K562 (cell line): ENCODE results near the gene CSRNP2. TPM values are rescaled to one million over a fixed set of nuclear protein-coding genes. Genes with fewer than 3 reads are reported as not detected.
A peak's percentile ranks its signal among the peaks of the same experiment; 100 is the strongest.

Experiments
- AFF4 ChIP-seq: sonication (generic); formaldehyde crosslinking; IDR thresholded peaks from 2 replicates; pipeline ENCODE4 v1.8.0; 2023; ENCODE audit warnings: mild to moderate bottlenecking, missing genetic modification reagents
- C11orf30 ChIP-seq: fragments of 450-650 bp; IDR thresholded peaks from 2 replicates; pipeline ENCODE4 v1.6.1; 2016; ENCODE audit warnings: low read depth, mild to moderate bottlenecking
- CBFA2T2 ChIP-seq: fragments of 450-650 bp; conservative IDR thresholded peaks from 2 replicates; pipeline ENCODE4 v1.6.1; 2017; ENCODE audit warnings: mild to moderate bottlenecking
- CTBP1 ChIP-seq: fragments of 450-650 bp; IDR thresholded peaks from 2 replicates; pipeline ENCODE4 v1.6.1; 2016; ENCODE audit warnings: borderline replicate concordance
- ELF1 ChIP-seq: fragments of 200-800 bp; sonication (Bioruptor generic); IDR thresholded peaks from 2 replicates; pipeline ENCODE4 v1.6.1; 2016; ENCODE audit warnings: missing genetic modification characterization, missing compliant biosample characterization
- EZH2 ChIP-seq: IDR thresholded peaks from 2 replicates; pipeline ENCODE4 v1.6.1; 2012; ENCODE audit warnings: low read depth, mild to moderate bottlenecking, inconsistent platforms, low read length, borderline replicate concordance
- FOXA3 ChIP-seq, 2 experiments: fragments of 450-650 bp in 1 of 2; sonication (generic) in 1 of 2; formaldehyde crosslinking; IDR thresholded peaks in 1 of 2; conservative IDR thresholded peaks in 1 of 2; 2 replicates each; pipeline versions ENCODE4 v1.4.0 to v1.8.0; 2020 to 2022; ENCODE audit warnings: mild to moderate bottlenecking in 2 of 2, missing genetic modification reagents in 1 of 2
- L3MBTL2 ChIP-seq: fragments of 450-650 bp; IDR thresholded peaks from 2 replicates; pipeline ENCODE4 v1.6.1; 2016; ENCODE audit warnings: mild to moderate bottlenecking, moderate library complexity
- MAFK ChIP-seq: IDR thresholded peaks from 2 replicates; pipeline ENCODE4 v1.6.1; 2011; ENCODE audit warnings: low read length, improper control_type of control experiment
- PTRF ChIP-seq: fragments of 450-650 bp; IDR thresholded peaks from 2 replicates; pipeline ENCODE4 v1.6.1; 2016; ENCODE audit warnings: mild to moderate bottlenecking, missing genetic modification characterization, missing compliant biosample characterization
- RBFOX2 ChIP-seq: fragments of 200-400 bp; formaldehyde crosslinking; IDR thresholded peaks from 2 replicates; pipeline ENCODE4 v1.6.1; 2017; ENCODE audit warnings: low read depth, mild to moderate bottlenecking, low read length, moderate library complexity
- SAP30 ChIP-seq: fragments of 200-600 bp; sonication (generic); IDR thresholded peaks from 2 replicates; pipeline ENCODE4 v1.6.1; 2012; ENCODE audit warnings: borderline replicate concordance, low read depth, mild to moderate bottlenecking, moderate library complexity, low read length, control low read depth, inconsistent platforms; ENCODE audit not compliant: insufficient read depth, poor library complexity, severe bottlenecking
- TAL1 ChIP-seq: fragments of 450-650 bp; IDR thresholded peaks from 2 replicates; pipeline ENCODE4 v1.6.1; 2016; ENCODE audit warnings: mild to moderate bottlenecking
- TRIM28 ChIP-seq: fragments of 450-650 bp; IDR thresholded peaks from 2 replicates; pipeline ENCODE4 v1.6.1; 2017
- USF1 ChIP-seq: sonication (generic); formaldehyde crosslinking; IDR thresholded peaks from 2 replicates; pipeline ENCODE4 v1.9.0; 2022; ENCODE audit warnings: mild to moderate bottlenecking, missing genetic modification reagents
- ZEB2 ChIP-seq: fragments of 450-650 bp; IDR thresholded peaks from 2 replicates; pipeline ENCODE4 v1.6.1; 2016
- ZFP1 ChIP-seq: fragments of 450-650 bp; formaldehyde crosslinking; IDR thresholded peaks from 2 replicates; pipeline ENCODE4 v1.4.0; 2020; ENCODE audit warnings: mild to moderate bottlenecking, mixed read lengths
- ZNF224 ChIP-seq: sonication (generic); formaldehyde crosslinking; IDR thresholded peaks from 2 replicates; pipeline ENCODE4 v1.8.0; 2022; ENCODE audit warnings: mild to moderate bottlenecking, missing genetic modification reagents
- ZNF354B ChIP-seq: fragments of 250-450 bp; sonication (Bioruptor Pico); IDR thresholded peaks from 2 replicates; pipeline ENCODE4 v1.4.0; 2020
- ZNF586 ChIP-seq: fragments of 450-650 bp; formaldehyde crosslinking; conservative IDR thresholded peaks from 2 replicates; pipeline ENCODE4 v1.4.0; 2020; ENCODE audit warnings: mild to moderate bottlenecking, moderate library complexity
- ZNF79 ChIP-seq: fragments of 250-450 bp; sonication (Bioruptor Pico); IDR thresholded peaks from 2 replicates; pipeline ENCODE4 v1.4.0; 2020; ENCODE audit warnings: low read depth, mild to moderate bottlenecking, moderate library complexity
- polyA plus RNA-seq, 8 experiments: library from polyadenylated mRNA; depleted of rRNA in 4 of 8; stranded (reverse) in 5 of 8; unstranded in 3 of 8; fragments of >200 nt; fragmentation: Nextera tagmentation in 2 of 8; fragmentation: Illumina TruSeq in 1 of 8; extraction: Ambion mirVana in 2 of 8; extraction: Trizol in 1 of 8; gene quantifications; 2 replicates each; pipeline versions ENCODE4 v1.2.1 to v1.2.3, GENCODE V29; 2011 to 2014; ENCODE audit warnings: inconsistent platforms in 1 of 8, missing spikeins in 1 of 8
- total RNA-seq, 7 experiments: library from RNA; depleted of rRNA in 6 of 7; stranded (reverse); fragments of >200 nt in 6 of 7; fragmentation: Illumina TruSeq in 2 of 7; extraction: Trizol in 2 of 7; gene quantifications; 2 replicates each; pipeline versions ENCODE4 v1.2.1 to v1.2.3, GENCODE V29; 2011 to 2021; ENCODE audit warnings: low replicate concordance in 1 of 7
- TF ChIP-seq, protein P1 (sequence below): fragments of 250-450 bp; sonication (Bioruptor Pico); IDR thresholded peaks from 2 replicates; pipeline ENCODE4 v1.8.0; 2021; ENCODE audit warnings: mild to moderate bottlenecking, moderate library complexity
- TF ChIP-seq, protein P2 (sequence below): sonication (generic); IDR thresholded peaks from 2 replicates; pipeline ENCODE4 v1.6.1; 2016

The CSRNP2 gene
- total and polyA plus RNA-seq, 9 of the 15 experiments (the other 6 are each of a cell fraction or from before 2014, with no cell fraction given) = 1.6 to 13.9 (median 5.9) TPM

GRCh38 chr12:51033048-51033447 is 50.3 kb downstream of the CSRNP2 start (continued):
- TF ChIP-seq SAP30 (no peak), RBFOX2 (no peak), ZEB2 (peak; percentile 84), CTBP1 (0 out of 2 replicates have a peak, but pooled peaks have one; percentile 23), USF1 (no peak), CBFA2T2 (peak; percentile 46), ZFP1 (CRISPR knock-in tag) (no peak), AFF4 (no peak), FOXA3 (CRISPR knock-in tag; conservative IDR thresholded peaks at IDR 0.05 in 1 of 2, IDR thresholded peaks at IDR 0.05 in 1 of 2) (no peak), EZH2 (no peak), ELF1 (tag) (no peak), L3MBTL2 (0 out of 2 replicates have a peak, but pooled peaks have one; percentile 25), TAL1 (peak; percentile 48; the same call in 1 of the 2 replicates), TRIM28 (no peak), C11orf30 (peak; percentile 89), MAFK (peak; percentile 55), ZNF224 (no peak), ZNF354B (CRISPR knock-in tag) (no peak), ZNF586 (CRISPR knock-in tag) (no peak), ZNF79 (CRISPR knock-in tag) (no peak), PTRF (tag) (no peak)
- TF ChIP-seq, protein P1, sequence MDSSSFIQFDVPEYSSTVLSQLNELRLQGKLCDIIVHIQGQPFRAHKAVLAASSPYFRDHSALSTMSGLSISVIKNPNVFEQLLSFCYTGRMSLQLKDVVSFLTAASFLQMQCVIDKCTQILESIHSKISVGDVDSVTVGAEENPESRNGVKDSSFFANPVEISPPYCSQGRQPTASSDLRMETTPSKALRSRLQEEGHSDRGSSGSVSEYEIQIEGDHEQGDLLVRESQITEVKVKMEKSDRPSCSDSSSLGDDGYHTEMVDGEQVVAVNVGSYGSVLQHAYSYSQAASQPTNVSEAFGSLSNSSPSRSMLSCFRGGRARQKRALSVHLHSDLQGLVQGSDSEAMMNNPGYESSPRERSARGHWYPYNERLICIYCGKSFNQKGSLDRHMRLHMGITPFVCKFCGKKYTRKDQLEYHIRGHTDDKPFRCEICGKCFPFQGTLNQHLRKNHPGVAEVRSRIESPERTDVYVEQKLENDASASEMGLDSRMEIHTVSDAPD (CRISPR knock-in tag) = no peak
- TF ChIP-seq, protein P2, sequence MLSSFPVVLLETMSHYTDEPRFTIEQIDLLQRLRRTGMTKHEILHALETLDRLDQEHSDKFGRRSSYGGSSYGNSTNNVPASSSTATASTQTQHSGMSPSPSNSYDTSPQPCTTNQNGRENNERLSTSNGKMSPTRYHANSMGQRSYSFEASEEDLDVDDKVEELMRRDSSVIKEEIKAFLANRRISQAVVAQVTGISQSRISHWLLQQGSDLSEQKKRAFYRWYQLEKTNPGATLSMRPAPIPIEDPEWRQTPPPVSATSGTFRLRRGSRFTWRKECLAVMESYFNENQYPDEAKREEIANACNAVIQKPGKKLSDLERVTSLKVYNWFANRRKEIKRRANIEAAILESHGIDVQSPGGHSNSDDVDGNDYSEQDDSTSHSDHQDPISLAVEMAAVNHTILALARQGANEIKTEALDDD = no peak
